Activated CD8-positive, alpha-beta memory T cell treated with anti-CD3 and anti-CD28 coated beads, Interleukin-2, amount 50 U/mL, for 1 hour (primary cell): ENCODE measurements around the gene SLC22A3.

ENCODE experiments used
- DNase-seq: peaks from one replicate; pipeline ENCODE4 v3.0.0-alpha.2; 2020; ENCODE audit errors: extremely low read depth

The SLC22A3 gene

GRCh38 chr6:160336200-160336599, 12.0 kb upstream of the SLC22A3 start:
- no peak for DNase-seq

- DNase-seq, result no peak
Observed at GRCh38 chr6:160337301-160337700, 10.9 kb upstream of the SLC22A3 start.

- no peak for DNase-seq
Observed at GRCh38 chr6:160337991-160338390, 10.2 kb upstream of the SLC22A3 start.

DNA sequence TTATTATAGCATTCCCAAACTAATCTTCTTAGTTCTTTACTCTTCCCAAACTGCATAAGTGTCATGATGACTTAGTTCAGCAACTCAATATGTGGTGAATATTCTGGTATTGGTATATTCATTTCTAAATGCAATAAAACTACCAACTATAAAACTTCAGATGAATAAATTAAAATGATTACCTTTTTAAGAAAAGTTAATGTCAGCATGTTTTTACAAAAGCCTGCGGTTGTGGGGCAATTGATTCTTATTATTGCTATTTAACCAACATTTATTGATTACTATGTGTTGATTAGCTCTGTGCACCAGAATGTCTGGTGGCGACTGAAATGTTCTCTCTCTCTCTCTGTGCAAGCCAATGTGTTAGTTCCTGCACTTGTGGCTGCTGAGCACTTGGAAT, 5.0 kb upstream of the SLC22A3 start:
- DNase-seq, result no peak

- DNase-seq, result no peak
Observed at GRCh38 chr6:160344271-160344670, 3.9 kb upstream of the SLC22A3 start.

GRCh38 chr6:160347259-160348222, 637 bp upstream of the SLC22A3 start:
- no peak for DNase-seq

GRCh38 chr6:160349020-160349441, 853 bp downstream of the SLC22A3 start:
- no peak for DNase-seq

- no peak for DNase-seq
Observed at GRCh38 chr6:160349814-160350350, 1.7 kb downstream of the SLC22A3 start.

- DNase-seq, result no peak
Observed at GRCh38 chr6:160353950-160354496, 5.8 kb downstream of the SLC22A3 start.

- no peak for DNase-seq
Observed at GRCh38 chr6:160355001-160355400, 6.8 kb downstream of the SLC22A3 start.

GRCh38 chr6:160356074-160356744, 8.0 kb downstream of the SLC22A3 start:
- DNase-seq, result no peak

DNA sequence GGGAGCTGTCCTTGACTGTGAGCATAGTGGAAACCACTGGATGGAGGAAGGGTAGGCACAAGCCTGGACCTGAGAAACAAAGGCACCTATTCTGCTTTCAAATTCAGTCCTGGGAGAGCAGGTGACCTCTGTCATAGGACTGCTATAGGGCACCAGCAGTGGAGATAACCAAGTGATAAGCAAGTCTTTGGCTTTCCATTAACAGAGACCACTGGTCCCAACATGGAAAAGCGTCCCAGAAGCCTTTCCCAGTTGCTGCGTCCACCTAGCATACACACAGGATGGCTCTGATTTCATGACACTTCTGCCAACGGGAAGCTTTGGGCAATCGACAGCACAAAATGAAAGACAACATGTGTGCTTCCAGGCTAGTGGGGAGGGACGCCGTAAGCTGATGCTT, 8.9 kb downstream of the SLC22A3 start:
- no peak for DNase-seq

DNA sequence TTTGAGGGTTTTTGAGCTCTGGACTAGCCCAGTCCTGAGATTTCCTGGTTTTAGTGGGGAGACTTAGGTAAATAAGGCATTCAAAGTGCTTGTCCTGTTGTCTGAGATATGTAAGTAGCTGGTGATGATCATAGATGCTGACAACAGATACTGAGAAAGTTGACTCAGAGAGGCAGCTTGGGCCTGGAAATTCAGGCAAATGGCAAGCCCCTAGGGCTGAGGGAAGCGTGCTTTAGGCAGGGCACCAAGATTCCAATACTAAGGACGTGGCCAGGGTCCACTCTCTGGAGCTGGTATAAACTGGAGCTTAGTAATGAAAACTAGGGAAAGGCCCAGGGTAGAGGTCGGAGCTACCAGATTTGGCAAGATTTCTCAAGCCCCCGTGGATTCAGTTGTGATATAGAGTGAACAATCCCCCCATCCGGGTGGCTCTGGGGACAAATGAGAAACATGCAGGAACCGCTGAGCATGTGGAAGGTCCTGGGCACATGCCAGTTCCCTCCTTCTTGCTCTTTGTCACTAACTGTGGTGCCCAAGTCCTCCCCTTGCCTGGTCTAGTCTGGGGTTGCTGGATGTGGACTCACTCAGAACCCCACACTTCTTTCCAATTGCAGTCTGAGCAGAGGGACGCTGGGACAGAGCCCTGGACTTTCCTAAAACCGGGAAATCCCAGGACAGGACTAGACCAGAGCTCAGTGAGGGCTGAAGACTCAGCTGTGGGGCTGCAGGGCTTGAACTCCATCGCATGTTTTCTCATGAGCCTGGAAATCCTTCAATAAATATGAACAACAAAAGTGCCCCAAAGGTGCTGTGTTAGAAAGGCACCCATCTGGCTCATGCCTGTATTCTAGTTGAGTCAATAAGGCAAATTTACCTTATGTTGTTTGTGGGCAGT, 10.3 kb downstream of the SLC22A3 start:
- no peak for DNase-seq

DNA sequence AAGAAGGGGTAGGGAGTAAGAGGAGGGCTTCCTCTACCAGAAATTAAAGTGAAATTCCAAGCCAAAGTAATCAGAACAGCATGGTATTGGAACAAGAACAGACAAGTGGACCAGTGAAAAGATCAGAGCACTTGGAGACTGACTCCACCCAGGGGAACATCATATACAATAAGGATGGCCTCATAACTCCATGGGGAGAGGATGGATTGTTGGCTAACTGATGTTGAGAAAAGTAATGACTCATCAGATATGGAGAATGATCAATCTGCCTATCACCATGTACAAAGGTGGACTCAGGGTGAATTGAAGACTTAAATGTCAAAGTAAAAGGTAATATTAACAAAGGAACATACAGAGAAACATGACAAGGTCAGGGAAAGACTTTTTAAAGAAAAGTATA, 12.8 kb downstream of the SLC22A3 start:
- no peak for DNase-seq

GRCh38 chr6:160362556-160362955, 14.4 kb downstream of the SLC22A3 start:
- no peak for DNase-seq

DNA sequence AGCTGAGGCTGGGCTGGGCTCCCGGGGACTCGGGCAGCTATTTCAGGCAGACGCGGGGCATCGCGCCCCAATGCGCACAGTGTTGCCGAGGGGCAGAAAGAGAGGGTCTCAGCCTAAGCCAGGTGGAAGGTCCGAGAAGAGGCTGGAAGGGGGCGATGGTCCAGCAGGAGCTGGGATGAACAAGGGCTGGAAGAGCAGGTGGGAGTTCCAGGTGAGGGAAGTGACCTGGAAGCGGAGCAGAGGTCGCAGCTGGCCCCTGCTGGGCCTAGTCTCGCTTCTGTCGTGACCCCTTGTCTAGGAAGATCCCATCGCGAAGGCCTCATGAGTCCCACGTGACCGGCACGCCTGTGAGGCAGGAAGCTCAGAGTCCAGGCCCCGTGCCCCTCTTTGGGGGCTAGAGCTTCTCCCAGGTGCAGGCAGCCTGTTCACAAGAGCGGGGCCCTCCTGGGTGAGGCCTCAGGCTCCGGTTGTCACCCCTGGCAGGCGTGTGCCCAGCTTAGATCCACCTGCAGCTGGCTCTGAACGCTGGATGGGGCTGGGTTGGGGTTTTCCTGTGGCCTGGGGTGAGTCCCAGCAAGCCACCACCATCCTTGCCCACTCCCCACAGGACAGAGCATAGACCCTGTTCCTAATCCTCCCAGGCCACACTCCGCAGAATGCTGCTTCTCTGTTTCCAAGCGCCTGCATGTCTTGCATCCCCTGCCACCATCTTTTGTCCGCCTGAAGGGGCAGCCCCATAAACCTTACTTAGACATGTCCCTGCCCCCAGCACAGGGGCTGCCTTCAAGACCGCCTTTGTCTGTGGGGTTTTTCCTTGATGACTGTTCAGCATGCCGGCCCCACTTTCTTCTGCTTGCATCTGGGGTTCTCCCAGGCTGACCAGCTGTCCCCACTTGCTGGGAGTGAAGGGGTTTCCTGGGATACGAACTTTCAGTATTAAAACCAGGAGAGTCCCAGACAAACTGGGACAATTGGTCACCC, 15.1 kb downstream of the SLC22A3 start:
- no peak for DNase-seq

- DNase-seq, result no peak
Observed at GRCh38 chr6:160365117-160365516, 16.9 kb downstream of the SLC22A3 start.

GRCh38 chr6:160367798-160368547, 19.8 kb downstream of the SLC22A3 start:
- DNase-seq, result no peak

DNA sequence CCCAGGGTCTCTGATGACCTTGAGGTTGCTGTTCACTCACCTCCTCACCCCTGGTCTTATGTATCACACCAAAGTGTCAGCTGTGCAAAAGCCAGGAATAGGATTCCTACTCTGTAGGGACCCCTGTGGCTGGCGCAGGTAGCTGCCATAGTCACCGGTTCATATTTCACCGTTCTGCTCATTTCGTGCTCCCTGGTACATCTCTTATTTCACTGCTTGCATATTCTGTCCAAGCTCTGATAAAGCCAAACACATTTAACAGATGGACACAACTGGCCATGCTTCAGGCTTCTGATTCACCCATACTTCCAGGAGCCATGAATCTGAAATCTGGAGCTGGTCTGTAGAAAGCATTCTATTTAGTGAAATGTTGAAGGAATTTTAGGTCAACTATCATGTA, 20.5 kb downstream of the SLC22A3 start:
- DNase-seq, result no peak
